ENCODE data around the gene OR7G3.

Gene OR7G3

GRCh38 chr19:9116547-9116946 lies 10.2 kb downstream of the OR7G3 start:
- H3K4me3 ChIP-seq (ENCODE audit: insufficient read depth, low read depth, low read length, poor library complexity, severe bottlenecking): no peak overlapping the region
- no peak overlapping the region for H3K27ac ChIP-seq (ENCODE audit: insufficient read depth, low read length, poor library complexity, severe bottlenecking)
- H3K4me1 ChIP-seq (ENCODE audit: control insufficient read depth, insufficient read depth, low read length, poor library complexity, severe bottlenecking): no peaks in the 10 kb centered on the region
- no peaks in the 10 kb centered on the region for H3K27me3 ChIP-seq (replicated peaks; ENCODE audit: control insufficient read depth, insufficient read depth, low read length, poor library complexity, severe bottlenecking)
- no peak for DNase-seq
- H3K9me3 ChIP-seq (ENCODE audit: control insufficient read depth, low read length): no peaks in the 10 kb centered on the region
- no peaks in the 10 kb centered on the region for H3K36me3 ChIP-seq (ENCODE audit: control insufficient read depth, insufficient read depth, low read length)

- Histone ChIP-seq H3K27me3 (replicated peaks; ENCODE audit: control insufficient read depth, insufficient read depth, low read length, poor library complexity, severe bottlenecking) (no peaks in the 10 kb centered on the region), H3K9me3 (ENCODE audit: control insufficient read depth, low read length) (no peaks in the 10 kb centered on the region), H3K4me3 (ENCODE audit: insufficient read depth, low read depth, low read length, poor library complexity, severe bottlenecking) (no peak within 1 kb of the TSS), H3K36me3 (ENCODE audit: control insufficient read depth, insufficient read depth, low read length) (no peaks in the 10 kb centered on the region), H3K27ac (ENCODE audit: insufficient read depth, low read length, poor library complexity, severe bottlenecking) (no peak within 1 kb of the TSS), H3K4me1 (ENCODE audit: control insufficient read depth, insufficient read depth, low read length, poor library complexity, severe bottlenecking) (no peaks in the 10 kb centered on the region)
- no peak for DNase-seq
Observed at GRCh38 chr19:9115307-9115813, 11.4 kb downstream of the OR7G3 start, which contains the start of gene OR7G1. Gene OR7G1 (minus strand): TSS chr19:9115763. CDS start chr19:9115763, 0 bp downstream.

GRCh38 chr19:9109959-9110358 lies 16.8 kb downstream of the OR7G3 start:
- DNase-seq: no peak
- Histone ChIP-seq H3K36me3 (ENCODE audit: control insufficient read depth, insufficient read depth, low read length) (no peaks in the 10 kb centered on the region), H3K27ac (ENCODE audit: insufficient read depth, low read length, poor library complexity, severe bottlenecking) (no peak overlapping the region), H3K9me3 (ENCODE audit: control insufficient read depth, low read length) (no peaks in the 10 kb centered on the region), H3K4me1 (ENCODE audit: control insufficient read depth, insufficient read depth, low read length, poor library complexity, severe bottlenecking) (no peaks in the 10 kb centered on the region), H3K4me3 (ENCODE audit: insufficient read depth, low read depth, low read length, poor library complexity, severe bottlenecking) (no peak overlapping the region), H3K27me3 (replicated peaks; ENCODE audit: control insufficient read depth, insufficient read depth, low read length, poor library complexity, severe bottlenecking) (no peaks in the 10 kb centered on the region)

GRCh38 chr19:9107375-9107774 lies 19.4 kb downstream of the OR7G3 start, which contains the start of gene OR7G2:
Gene OR7G2 (minus strand): TSS chr19:9107475. CDS start chr19:9103243, 4,232 bp downstream.
- H3K4me1 ChIP-seq (ENCODE audit: control insufficient read depth, insufficient read depth, low read length, poor library complexity, severe bottlenecking): no peaks in the 10 kb centered on the region
- H3K36me3 ChIP-seq (ENCODE audit: control insufficient read depth, insufficient read depth, low read length): no peaks in the 10 kb centered on the region
- no peak within 1 kb of the TSS for H3K4me3 ChIP-seq (ENCODE audit: insufficient read depth, low read depth, low read length, poor library complexity, severe bottlenecking)
- H3K27me3 ChIP-seq (replicated peaks; ENCODE audit: control insufficient read depth, insufficient read depth, low read length, poor library complexity, severe bottlenecking): no peaks in the 10 kb centered on the region
- H3K27ac ChIP-seq (ENCODE audit: insufficient read depth, low read length, poor library complexity, severe bottlenecking): no peak within 1 kb of the TSS
- no peak for DNase-seq
- H3K9me3 ChIP-seq (ENCODE audit: control insufficient read depth, low read length): no peaks in the 10 kb centered on the region

GRCh38 chr19:9086761-9087160 lies 40.0 kb downstream of the OR7G3 start, which contains the start of gene OR1M1:
Gene OR1M1 (plus strand): TSS chr19:9087061. CDS start chr19:9093245, 6,184 bp downstream.
- Histone ChIP-seq H3K36me3 (ENCODE audit: control insufficient read depth, insufficient read depth, low read length) (no peaks in the 10 kb centered on the region), H3K27me3 (replicated peaks; ENCODE audit: control insufficient read depth, insufficient read depth, low read length, poor library complexity, severe bottlenecking) (no peaks in the 10 kb centered on the region), H3K4me1 (ENCODE audit: control insufficient read depth, insufficient read depth, low read length, poor library complexity, severe bottlenecking) (no peaks in the 10 kb centered on the region), H3K4me3 (ENCODE audit: insufficient read depth, low read depth, low read length, poor library complexity, severe bottlenecking) (no peak within 1 kb of the TSS), H3K9me3 (ENCODE audit: control insufficient read depth, low read length) (no peaks in the 10 kb centered on the region), H3K27ac (ENCODE audit: insufficient read depth, low read length, poor library complexity, severe bottlenecking) (no peak within 1 kb of the TSS)
- DNase-seq: no peak

- Histone ChIP-seq H3K4me1 (ENCODE audit: control insufficient read depth, insufficient read depth, low read length, poor library complexity, severe bottlenecking) (no peaks in the 10 kb centered on the region), H3K36me3 (ENCODE audit: control insufficient read depth, insufficient read depth, low read length) (no peaks in the 10 kb centered on the region), H3K9me3 (ENCODE audit: control insufficient read depth, low read length) (no peaks in the 10 kb centered on the region), H3K27me3 (replicated peaks; ENCODE audit: control insufficient read depth, insufficient read depth, low read length, poor library complexity, severe bottlenecking) (no peaks in the 10 kb centered on the region), H3K27ac (ENCODE audit: insufficient read depth, low read length, poor library complexity, severe bottlenecking) (no peak overlapping the region), H3K4me3 (ENCODE audit: insufficient read depth, low read depth, low read length, poor library complexity, severe bottlenecking) (no peak overlapping the region)
- no peak for DNase-seq
Observed at GRCh38 chr19:9078651-9079050, 48.1 kb downstream of the OR7G3 start.

GRCh38 chr19:9076901-9077300 lies 49.8 kb downstream of the OR7G3 start:
- Histone ChIP-seq H3K9me3 (ENCODE audit: control insufficient read depth, low read length) (no peaks in the 10 kb centered on the region), H3K4me1 (ENCODE audit: control insufficient read depth, insufficient read depth, low read length, poor library complexity, severe bottlenecking) (no peaks in the 10 kb centered on the region), H3K36me3 (ENCODE audit: control insufficient read depth, insufficient read depth, low read length) (no peaks in the 10 kb centered on the region)

More at GRCh38 chr19:9076901-9077300, 49.8 kb downstream of the OR7G3 start:
- H3K27me3 ChIP-seq (replicated peaks; ENCODE audit: control insufficient read depth, insufficient read depth, low read length, poor library complexity, severe bottlenecking): no peaks in the 10 kb centered on the region
- no peak overlapping the region for H3K4me3 ChIP-seq (ENCODE audit: insufficient read depth, low read depth, low read length, poor library complexity, severe bottlenecking)
- no peak for DNase-seq
- no peak overlapping the region for H3K27ac ChIP-seq (ENCODE audit: insufficient read depth, low read length, poor library complexity, severe bottlenecking)
